Measurements from ENCODE around the gene EVI2B.
"Not testable (repeated sequence)": the region's sequence is repeated elsewhere in the genome, so short reads cannot be mapped to it uniquely, and the experiment has no call there.

EVI2B gene

GRCh38 chr17:31320791-31321190, 6.9 kb upstream of the EVI2B start:
- TF ChIP-seq CTCF (IDR thresholded peaks at IDR 0.05; ENCODE audit: low read depth, low read length, missing control alignments): no peak
- no peak for DNase-seq (ENCODE audit: low read depth)
- peak overlapping the region; percentile 66 for H3K4me3 ChIP-seq (ENCODE audit: low read depth, low read length)

- no peak for TF ChIP-seq CTCF (IDR thresholded peaks at IDR 0.05; ENCODE audit: low read depth, low read length, missing control alignments)
- H3K4me3 ChIP-seq (ENCODE audit: low read depth, low read length): peak overlapping the region; percentile 66; the same call in 1 of the 2 replicates
- no peak for DNase-seq (ENCODE audit: low read depth)
Observed at GRCh38 chr17:31320241-31320640, 6.4 kb upstream of the EVI2B start.

GRCh38 chr17:31318851-31319661, 5.2 kb upstream of the EVI2B start:
- no peak for TF ChIP-seq CTCF (IDR thresholded peaks at IDR 0.05; ENCODE audit: low read depth, low read length, missing control alignments)
- DNase-seq (ENCODE audit: low read depth): peak; percentile 85
- H3K4me3 ChIP-seq (ENCODE audit: low read depth, low read length): peak overlapping the region; percentile 66

- peak; percentile 73 for DNase-seq (ENCODE audit: low read depth)
- no peak for TF ChIP-seq CTCF (IDR thresholded peaks at IDR 0.05; ENCODE audit: low read depth, low read length, missing control alignments)
- H3K4me3 ChIP-seq (ENCODE audit: low read depth, low read length): peak overlapping the region; percentile 42
Observed at GRCh38 chr17:31318298-31318801, 4.5 kb upstream of the EVI2B start.

- DNase-seq (ENCODE audit: low read depth): no peak
- H3K4me3 ChIP-seq (ENCODE audit: low read depth, low read length): no peak overlapping the region
- no peak for TF ChIP-seq CTCF (IDR thresholded peaks at IDR 0.05; ENCODE audit: low read depth, low read length, missing control alignments)
Observed at GRCh38 chr17:31314782-31315100, 887 bp upstream of the EVI2B start.

- DNase-seq (ENCODE audit: low read depth): not testable (repeated sequence)
- H3K4me3 ChIP-seq (ENCODE audit: low read depth, low read length): peak overlapping the region; percentile 51
Observed at GRCh38 chr17:31312223-31312622, 1.6 kb downstream of the EVI2B start.

GRCh38 chr17:31311526-31311925, 2.3 kb downstream of the EVI2B start:
- peak overlapping the region; percentile 51 for H3K4me3 ChIP-seq (ENCODE audit: low read depth, low read length)
- no peak for DNase-seq (ENCODE audit: low read depth)

More at GRCh38 chr17:31311526-31311925, 2.3 kb downstream of the EVI2B start:
- TF ChIP-seq CTCF (IDR thresholded peaks at IDR 0.05; ENCODE audit: low read depth, low read length, missing control alignments): no peak
